Endothelial cell of umbilical vein (primary cell): ENCODE data around the gene OR51V1.

Experiments used
- EZH2 ChIP-seq: IDR thresholded peaks from 2 replicates; pipeline ENCODE4 v1.6.1; 2012; ENCODE audit warnings: borderline replicate concordance, low read depth, mild to moderate bottlenecking, moderate library complexity, low read length, inconsistent platforms; ENCODE audit not compliant: severe bottlenecking
- GATA2 ChIP-seq: IDR thresholded peaks from 2 replicates; pipeline ENCODE4 v1.7.0; 2011; ENCODE audit warnings: low read depth, mild to moderate bottlenecking, moderate library complexity, mixed read lengths, low read length; ENCODE audit not compliant: insufficient read length, insufficient read depth
- JUN ChIP-seq: IDR thresholded peaks from 2 replicates; pipeline ENCODE4 v1.6.1; 2011; ENCODE audit warnings: borderline replicate concordance, low read depth; ENCODE audit not compliant: insufficient read length, insufficient read depth
- MYC ChIP-seq: IDR thresholded peaks from one replicate; pipeline ENCODE4 v1.6.1; 2011; ENCODE audit warnings: mild to moderate bottlenecking, low read depth, low read length
- POLR2A ChIP-seq: IDR thresholded peaks from 2 replicates; pipeline ENCODE4 v1.6.1; 2012; ENCODE audit warnings: low read depth, mild to moderate bottlenecking, control low read depth, low read length
- POLR2AphosphoS5 ChIP-seq: IDR thresholded peaks from 2 replicates; pipeline ENCODE4 v1.6.1; 2012; ENCODE audit warnings: low read depth, mild to moderate bottlenecking, control low read depth, low read length, moderate library complexity; ENCODE audit not compliant: insufficient read depth
- TF ChIP-seq, protein P1 (sequence below), 2 donors: IDR thresholded peaks; 1 replicate in 1 of 2; 2 replicates in 1 of 2; pipeline ENCODE4 v1.5.1; 2011; ENCODE audit warnings: low read length in 2 of 2, mild to moderate bottlenecking in 2 of 2, moderate library complexity in 2 of 2, control low read depth in 1 of 2, inconsistent platforms in 1 of 2, low read depth in 1 of 2; ENCODE audit not compliant: insufficient read depth in 1 of 2; ENCODE audit errors: extremely low read depth in 1 of 2
- TF ChIP-seq, protein P2 (sequence below): IDR thresholded peaks from 2 replicates; pipeline ENCODE4 v1.6.1; 2011; ENCODE audit not compliant: insufficient read depth, insufficient read length

GRCh38 chr11:5240458-5240857 is 40.0 kb upstream of the OR51V1 start:
- TF ChIP-seq POLR2AphosphoS5 (no peak), GATA2 (no peak), EZH2 (no peak), POLR2A (no peak), JUN (no peak), MYC (no peak)
- TF ChIP-seq, protein P1, sequence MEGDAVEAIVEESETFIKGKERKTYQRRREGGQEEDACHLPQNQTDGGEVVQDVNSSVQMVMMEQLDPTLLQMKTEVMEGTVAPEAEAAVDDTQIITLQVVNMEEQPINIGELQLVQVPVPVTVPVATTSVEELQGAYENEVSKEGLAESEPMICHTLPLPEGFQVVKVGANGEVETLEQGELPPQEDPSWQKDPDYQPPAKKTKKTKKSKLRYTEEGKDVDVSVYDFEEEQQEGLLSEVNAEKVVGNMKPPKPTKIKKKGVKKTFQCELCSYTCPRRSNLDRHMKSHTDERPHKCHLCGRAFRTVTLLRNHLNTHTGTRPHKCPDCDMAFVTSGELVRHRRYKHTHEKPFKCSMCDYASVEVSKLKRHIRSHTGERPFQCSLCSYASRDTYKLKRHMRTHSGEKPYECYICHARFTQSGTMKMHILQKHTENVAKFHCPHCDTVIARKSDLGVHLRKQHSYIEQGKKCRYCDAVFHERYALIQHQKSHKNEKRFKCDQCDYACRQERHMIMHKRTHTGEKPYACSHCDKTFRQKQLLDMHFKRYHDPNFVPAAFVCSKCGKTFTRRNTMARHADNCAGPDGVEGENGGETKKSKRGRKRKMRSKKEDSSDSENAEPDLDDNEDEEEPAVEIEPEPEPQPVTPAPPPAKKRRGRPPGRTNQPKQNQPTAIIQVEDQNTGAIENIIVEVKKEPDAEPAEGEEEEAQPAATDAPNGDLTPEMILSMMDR (IDR thresholded peaks at IDR 0.05; ENCODE audit: extremely low read depth in 1 of 2, insufficient read depth in 1 of 2, low read depth in 1 of 2, low read length in 2 of 2), result no peak
- TF ChIP-seq, protein P2, sequence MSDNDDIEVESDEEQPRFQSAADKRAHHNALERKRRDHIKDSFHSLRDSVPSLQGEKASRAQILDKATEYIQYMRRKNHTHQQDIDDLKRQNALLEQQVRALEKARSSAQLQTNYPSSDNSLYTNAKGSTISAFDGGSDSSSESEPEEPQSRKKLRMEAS, result no peak
